DLD1 (cell line): ENCODE measurements around the gene ZHX3.

Source experiments
- in situ Hi-C: cut with HindIII; loops from 2 replicates; pipeline ENCODE4 v1.10.0; 2017; ENCODE audit warnings: low sequenced_read_pairs

Gene ZHX3

GRCh38 chr20:41317546-41318270 is at the start of gene ZHX3:
Gene ZHX3, minus strand, starts transcription at chr20:41317731. Its CDS starts 112,815 bp downstream, at chr20:41204916.
- in situ Hi-C loops: no loop called here

GRCh38 chr20:41367393-41367695 is 49.8 kb upstream of the ZHX3 start:
- in situ Hi-C loops: no loop called here

- in situ Hi-C loops: no loop called here
These were observed 49.2 kb upstream of the ZHX3 start, which contains the start of gene EMILIN3 for GRCh38 chr20:41366546-41367392. Gene EMILIN3, minus strand, starts transcription at chr20:41366818. Its CDS starts 184 bp downstream, at chr20:41366634.

- in situ Hi-C loops: no loop called here
These were observed 48.4 kb upstream of the ZHX3 start for GRCh38 chr20:41365777-41366545.

GRCh38 chr20:41364967-41365765 is 47.6 kb upstream of the ZHX3 start:
- in situ Hi-C loops: no loop called here

GRCh38 chr20:41364236-41364855 is 46.8 kb upstream of the ZHX3 start:
- in situ Hi-C loops: no loop called here

GRCh38 chr20:41363601-41364000 is 46.1 kb upstream of the ZHX3 start:
- in situ Hi-C loops: no loop called here

GRCh38 chr20:41362748-41363140 is 45.2 kb upstream of the ZHX3 start:
- in situ Hi-C loops: no loop called here

GRCh38 chr20:41361757-41362747 is 44.5 kb upstream of the ZHX3 start:
- in situ Hi-C loops: no loop called here

- in situ Hi-C loops: no loop called here
These were observed 43.6 kb upstream of the ZHX3 start for GRCh38 chr20:41360831-41361756.

GRCh38 chr20:41359541-41360011 is 42.0 kb upstream of the ZHX3 start:
- in situ Hi-C loops: no loop called here

GRCh38 chr20:41358717-41359116 is 41.2 kb upstream of the ZHX3 start:
- in situ Hi-C loops: no loop called here

GRCh38 chr20:41358230-41358629 is 40.7 kb upstream of the ZHX3 start:
- in situ Hi-C loops: no loop called here

GRCh38 chr20:41357424-41358163 is 40.1 kb upstream of the ZHX3 start:
- in situ Hi-C loops: no loop called here

- in situ Hi-C loops: no loop called here
These were observed 39.4 kb upstream of the ZHX3 start for GRCh38 chr20:41356951-41357350.

GRCh38 chr20:41355598-41356203 is 38.2 kb upstream of the ZHX3 start:
- in situ Hi-C loops: no loop called here

GRCh38 chr20:41355192-41355591 is 37.7 kb upstream of the ZHX3 start:
- in situ Hi-C loops: no loop called here
